ENCODE data around the gene CACNA2D3.

Gene CACNA2D3

GRCh38 chr3:54818486-54818885 lies 696.1 kb downstream of the CACNA2D3 start:
- H3K27me3 ChIP-seq (ENCODE audit: low read depth), result no peaks in the 10 kb centered on the region

GRCh38 chr3:54818942-54819341 lies 696.6 kb downstream of the CACNA2D3 start:
- no peak for DNase-seq (ENCODE audit: low spot score in 2 of 2)
- H3K4me3 ChIP-seq, result no peak overlapping the region
- H3K9me3 ChIP-seq, result no peaks in the 10 kb centered on the region
- no peaks in the 10 kb centered on the region for H3K36me3 ChIP-seq (replicated peaks)
- H3K4me1 ChIP-seq, result peaks cover 3% of the 10 kb centered on the region
- in situ Hi-C loops (cut with MboI; ENCODE audit: low sequenced_read_pairs), result no loop called here
- H3K27me3 ChIP-seq (ENCODE audit: low read depth), result no peaks in the 10 kb centered on the region

More at GRCh38 chr3:54818486-54818885, 696.1 kb downstream of the CACNA2D3 start:
- Histone ChIP-seq H3K9me3 (no peaks in the 10 kb centered on the region), H3K36me3 (replicated peaks) (no peaks in the 10 kb centered on the region), H3K4me1 (peaks cover 3% of the 10 kb centered on the region), H3K4me3 (no peak overlapping the region)
- in situ Hi-C loops (cut with MboI; ENCODE audit: low sequenced_read_pairs), result no loop called here
- DNase-seq (ENCODE audit: low spot score in 2 of 2), result no peak

- Histone ChIP-seq H3K9me3 (no peaks in the 10 kb centered on the region), H3K4me1 (peaks cover 3% of the 10 kb centered on the region), H3K27me3 (ENCODE audit: low read depth) (no peaks in the 10 kb centered on the region), H3K36me3 (replicated peaks) (no peaks in the 10 kb centered on the region), H3K4me3 (no peak overlapping the region)
- no peak for DNase-seq (ENCODE audit: low spot score in 2 of 2)
- in situ Hi-C loops (cut with MboI; ENCODE audit: low sequenced_read_pairs), result no loop called here
Observed at GRCh38 chr3:54819946-54820345, 697.6 kb downstream of the CACNA2D3 start.

- DNase-seq (ENCODE audit: low spot score in 2 of 2), result no peak
- Histone ChIP-seq H3K27me3 (ENCODE audit: low read depth) (no peaks in the 10 kb centered on the region), H3K9me3 (no peaks in the 10 kb centered on the region), H3K4me3 (no peak overlapping the region), H3K4me1 (peaks cover 3% of the 10 kb centered on the region), H3K36me3 (replicated peaks) (no peaks in the 10 kb centered on the region)
- in situ Hi-C loops (cut with MboI; ENCODE audit: low sequenced_read_pairs), result no loop called here
Observed at GRCh38 chr3:54822206-54822605, 699.9 kb downstream of the CACNA2D3 start.

- H3K4me3 ChIP-seq, result no peak overlapping the region
- no peaks in the 10 kb centered on the region for H3K27me3 ChIP-seq (ENCODE audit: low read depth)
- H3K9me3 ChIP-seq, result peaks cover 7% of the 10 kb centered on the region
- no peaks in the 10 kb centered on the region for H3K36me3 ChIP-seq (replicated peaks)
- peaks cover 2% of the 10 kb centered on the region for H3K4me1 ChIP-seq
- in situ Hi-C loops (cut with MboI; ENCODE audit: low sequenced_read_pairs), result loop anchor here (25.0 kb wide), 1 partner anchor 889 kb away; no protein-coding TSS in a partner anchor
- no peak for DNase-seq (ENCODE audit: low spot score in 2 of 2)
Observed at GRCh38 chr3:54826251-54826691, 703.9 kb downstream of the CACNA2D3 start.

GRCh38 chr3:54827056-54827687 lies 704.8 kb downstream of the CACNA2D3 start:
- H3K4me3 ChIP-seq, result no peak overlapping the region
- no peaks in the 10 kb centered on the region for H3K36me3 ChIP-seq (replicated peaks)
- in situ Hi-C loops (cut with MboI; ENCODE audit: low sequenced_read_pairs), result loop anchor here (25.0 kb wide), 1 partner anchor 890 kb away; no protein-coding TSS in a partner anchor
- H3K27me3 ChIP-seq (ENCODE audit: low read depth), result no peaks in the 10 kb centered on the region
- no peak for DNase-seq (ENCODE audit: low spot score in 2 of 2)
- no peaks in the 10 kb centered on the region for H3K4me1 ChIP-seq
- peaks cover 7% of the 10 kb centered on the region for H3K9me3 ChIP-seq

- in situ Hi-C loops (cut with MboI; ENCODE audit: low sequenced_read_pairs), result loop anchor here (25.0 kb wide), 1 partner anchor 890 kb away; no protein-coding TSS in a partner anchor
- H3K4me3 ChIP-seq, result no peak overlapping the region
- H3K9me3 ChIP-seq, result peaks cover 7% of the 10 kb centered on the region
- H3K4me1 ChIP-seq, result no peaks in the 10 kb centered on the region
- no peaks in the 10 kb centered on the region for H3K36me3 ChIP-seq (replicated peaks)
- no peaks in the 10 kb centered on the region for H3K27me3 ChIP-seq (ENCODE audit: low read depth)
- DNase-seq (ENCODE audit: low spot score in 2 of 2), result no peak
Observed at GRCh38 chr3:54827776-54828175, 705.4 kb downstream of the CACNA2D3 start.

GRCh38 chr3:54830658-54831057 lies 708.3 kb downstream of the CACNA2D3 start:
- Histone ChIP-seq H3K9me3 (peaks cover 7% of the 10 kb centered on the region), H3K27me3 (ENCODE audit: low read depth) (no peaks in the 10 kb centered on the region), H3K36me3 (replicated peaks) (no peaks in the 10 kb centered on the region), H3K4me1 (no peaks in the 10 kb centered on the region), H3K4me3 (no peak overlapping the region)
- peak; percentile 40 to 42 for DNase-seq (ENCODE audit: low spot score in 2 of 2)
- in situ Hi-C loops (cut with MboI; ENCODE audit: low sequenced_read_pairs), result loop anchor here (25.0 kb wide), 1 partner anchor 893 kb away; no protein-coding TSS in a partner anchor

GRCh38 chr3:54831112-54831511 lies 708.8 kb downstream of the CACNA2D3 start:
- no peak overlapping the region for H3K4me3 ChIP-seq
- DNase-seq (ENCODE audit: low spot score in 2 of 2), result no peak
- in situ Hi-C loops (cut with MboI; ENCODE audit: low sequenced_read_pairs), result loop anchor here (25.0 kb wide), 1 partner anchor 894 kb away; no protein-coding TSS in a partner anchor
- H3K9me3 ChIP-seq, result peaks cover 7% of the 10 kb centered on the region
- no peaks in the 10 kb centered on the region for H3K4me1 ChIP-seq
- H3K27me3 ChIP-seq (ENCODE audit: low read depth), result no peaks in the 10 kb centered on the region
- no peaks in the 10 kb centered on the region for H3K36me3 ChIP-seq (replicated peaks)

- H3K9me3 ChIP-seq, result peaks cover 7% of the 10 kb centered on the region
- H3K36me3 ChIP-seq (replicated peaks), result no peaks in the 10 kb centered on the region
- DNase-seq (ENCODE audit: low spot score in 2 of 2), result no peak
- no peaks in the 10 kb centered on the region for H3K27me3 ChIP-seq (ENCODE audit: low read depth)
- no peaks in the 10 kb centered on the region for H3K4me1 ChIP-seq
- no peak overlapping the region for H3K4me3 ChIP-seq
- in situ Hi-C loops (cut with MboI; ENCODE audit: low sequenced_read_pairs), result loop anchor here (25.0 kb wide), 1 partner anchor 896 kb away; no protein-coding TSS in a partner anchor
Observed at GRCh38 chr3:54832876-54833275, 710.5 kb downstream of the CACNA2D3 start.

- Histone ChIP-seq H3K27me3 (ENCODE audit: low read depth) (no peaks in the 10 kb centered on the region), H3K36me3 (replicated peaks) (no peaks in the 10 kb centered on the region), H3K4me1 (no peaks in the 10 kb centered on the region), H3K9me3 (peaks cover 5% of the 10 kb centered on the region), H3K4me3 (no peak overlapping the region)
- DNase-seq (ENCODE audit: low spot score in 2 of 2), result no peak
- in situ Hi-C loops (cut with MboI; ENCODE audit: low sequenced_read_pairs), result loop anchor here (25.0 kb wide), 1 partner anchor 898 kb away; no protein-coding TSS in a partner anchor
Observed at GRCh38 chr3:54835701-54836100, 713.3 kb downstream of the CACNA2D3 start.

- no peaks in the 10 kb centered on the region for H3K27me3 ChIP-seq (ENCODE audit: low read depth)
- DNase-seq (ENCODE audit: low spot score in 2 of 2), result no peak
- H3K9me3 ChIP-seq, result no peaks in the 10 kb centered on the region
- no peak overlapping the region for H3K4me3 ChIP-seq
- in situ Hi-C loops (cut with MboI; ENCODE audit: low sequenced_read_pairs), result loop anchor here (25.0 kb wide), 1 partner anchor 900 kb away; no protein-coding TSS in a partner anchor
- H3K4me1 ChIP-seq, result no peaks in the 10 kb centered on the region
- H3K36me3 ChIP-seq (replicated peaks), result no peaks in the 10 kb centered on the region
Observed at GRCh38 chr3:54836871-54837270, 714.5 kb downstream of the CACNA2D3 start.

GRCh38 chr3:54837964-54838363 lies 715.6 kb downstream of the CACNA2D3 start:
- H3K4me3 ChIP-seq, result no peak overlapping the region
- no peaks in the 10 kb centered on the region for H3K9me3 ChIP-seq
- no peaks in the 10 kb centered on the region for H3K4me1 ChIP-seq
- no peaks in the 10 kb centered on the region for H3K36me3 ChIP-seq (replicated peaks)
- in situ Hi-C loops (cut with MboI; ENCODE audit: low sequenced_read_pairs), result loop anchor here (25.0 kb wide), 1 partner anchor 901 kb away; no protein-coding TSS in a partner anchor
- no peak for DNase-seq (ENCODE audit: low spot score in 2 of 2)
- H3K27me3 ChIP-seq (ENCODE audit: low read depth), result no peaks in the 10 kb centered on the region

GRCh38 chr3:54841471-54841870 lies 719.1 kb downstream of the CACNA2D3 start:
- in situ Hi-C loops (cut with MboI; ENCODE audit: low sequenced_read_pairs), result loop anchor here (25.0 kb wide), 1 partner anchor 904 kb away; no protein-coding TSS in a partner anchor

More at GRCh38 chr3:54841471-54841870, 719.1 kb downstream of the CACNA2D3 start:
- no peak overlapping the region for H3K4me3 ChIP-seq
- H3K27me3 ChIP-seq (ENCODE audit: low read depth), result no peaks in the 10 kb centered on the region
- H3K9me3 ChIP-seq, result no peaks in the 10 kb centered on the region
- no peak for DNase-seq (ENCODE audit: low spot score in 2 of 2)
- peaks cover 11% of the 10 kb centered on the region for H3K4me1 ChIP-seq
- no peaks in the 10 kb centered on the region for H3K36me3 ChIP-seq (replicated peaks)

Data from HAP-1 (cell line).